Lower leg skin (tissue), 4 donors: Measurements from ENCODE around the gene ABCA7. TPM values are rescaled to one million over a fixed set of nuclear protein-coding genes. Genes with fewer than 3 reads are reported as not detected.

ENCODE experiments used
- DNase-seq, 2 donors: peaks; one replicate each; pipeline ENCODE4 v3.0.0-alpha.2; 2019; ENCODE audit warnings: low spot score in 2 of 2
- H3K4me3 ChIP-seq: fragments of 200-600 bp; sonication (generic); 2 replicates; pipeline ENCODE4 v1.5.1; 2017; ENCODE audit warnings: mild to moderate bottlenecking, low read depth; ENCODE audit not compliant: poor library complexity, severe bottlenecking
- CTCF ChIP-seq, 3 donors: fragments of 450-650 bp; IDR thresholded peaks; one replicate each; pipeline ENCODE4 v1.5.1; 2016; ENCODE audit warnings: antibody characterized with exemption in 3 of 3, mild to moderate bottlenecking in 3 of 3, moderate library complexity in 2 of 3
- POLR2A ChIP-seq, 2 donors: fragments of 450-650 bp; IDR thresholded peaks; one replicate each; pipeline ENCODE4 v1.6.1; 2016 to 2017; ENCODE audit warnings: antibody characterized with exemption in 2 of 2, mild to moderate bottlenecking in 1 of 2, moderate library complexity in 1 of 2
- WGBS, 2 donors: methylation state at CpG; one replicate each; pipeline ENCODE4 v1.1.5; 2018; 5-methylcytosine and 5-hydroxymethylcytosine counted together
- intact Hi-C: fragments of 100-400 bp; cut with DNase I; formaldehyde crosslinking; loops from one replicate; pipeline ENCODE4 v1.15.0; 2023; ENCODE audit warnings: low total_unique reads
- total RNA-seq, 4 donors: library from RNA; depleted of rRNA; stranded (reverse); fragments of >200 nt; gene quantifications; one replicate each; pipeline ENCODE4 v1.1.0, GENCODE V29; 2016

ABCA7 gene
- total RNA-seq, 4 donors from 2014 or later, result 30.3 to 39.8 (median 33.5) TPM

- no peak for DNase-seq
- TF ChIP-seq POLR2A (IDR thresholded peaks at IDR 0.05) (no peak), CTCF (IDR thresholded peaks at IDR 0.05) (no peak)
- intact Hi-C loops, result no loop called here
- WGBS, 2 donors, result 64 to 78% methylated on average over 39 to 53 of the region's 58 CpGs
- H3K4me3 ChIP-seq, result no peak overlapping the region
These were observed 41.6 kb downstream of the ABCA7 start for GRCh38 chr19:1081301-1082164.

- no peak overlapping the region for H3K4me3 ChIP-seq
- peak; percentile 88 to 94 for DNase-seq
- intact Hi-C loops, result no loop called here
- WGBS, 2 donors, result 16 to 23% methylated on average over 30 to 36 of the region's 51 CpGs
- TF ChIP-seq CTCF (IDR thresholded peaks at IDR 0.05) (no peak), POLR2A (IDR thresholded peaks at IDR 0.05) (no peak)
These were observed 42.4 kb downstream of the ABCA7 start for GRCh38 chr19:1082165-1082927.

- WGBS, 2 donors, result 80 to 82% methylated on average over 24 to 38 of the region's 59 CpGs
- DNase-seq, result no peak
- intact Hi-C loops, result no loop called here
- H3K4me3 ChIP-seq, result no peak overlapping the region
- TF ChIP-seq POLR2A (IDR thresholded peaks at IDR 0.05) (no peak), CTCF (IDR thresholded peaks at IDR 0.05) (no peak)
These were observed 43.3 kb downstream of the ABCA7 start for GRCh38 chr19:1082928-1083816.

- no peak for DNase-seq
- intact Hi-C loops, result no loop called here
- TF ChIP-seq CTCF (IDR thresholded peaks at IDR 0.05) (no peak), POLR2A (IDR thresholded peaks at IDR 0.05) (no peak)
- WGBS, 2 donors, result 78 to 83% methylated on average over 42 to 43 of the region's 43 CpGs
- no peak overlapping the region for H3K4me3 ChIP-seq
These were observed 44.3 kb downstream of the ABCA7 start for GRCh38 chr19:1084024-1084868.
